ENCODE measurements around the gene HSP90AB1. TPM values are rescaled to one million over a fixed set of nuclear protein-coding genes. Genes with fewer than 3 reads are reported as not detected.

Gene HSP90AB1
- total RNA-seq, 2 experiments from 2014 or later = 2,366 to 2,390 TPM

DNA sequence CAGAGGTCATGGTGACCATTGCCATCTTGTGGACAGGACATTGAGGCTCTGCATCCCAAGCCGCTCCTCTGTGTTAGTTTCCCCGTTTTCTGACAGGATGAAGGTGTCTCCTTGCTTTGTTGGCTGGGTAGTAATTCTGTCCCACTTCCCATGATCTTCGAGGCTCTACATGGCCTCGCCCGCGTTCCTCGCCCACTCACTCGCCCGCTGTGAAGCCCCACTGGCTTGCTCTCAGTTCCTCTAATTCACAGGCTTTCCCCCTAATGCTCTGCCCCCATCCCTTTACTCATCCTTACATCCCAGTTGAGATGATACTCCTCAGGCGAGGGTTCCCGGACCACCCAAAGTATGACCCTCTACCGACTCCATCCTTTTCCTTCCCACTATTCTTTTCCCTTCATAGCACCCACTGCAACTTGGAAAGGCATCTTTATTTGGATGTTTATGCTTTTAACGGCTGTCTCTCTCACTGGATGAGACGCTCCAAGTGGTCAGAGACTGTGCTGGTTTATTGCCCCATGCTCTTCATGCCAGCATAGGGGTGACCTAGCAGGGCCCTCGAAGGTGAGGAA, 10.9 kb downstream of the HSP90AB1 start:
- ChIA-PET POLR2A (interaction anchor here (3.7 kb wide), 1 partner anchor 11 kb away, joined by 92 read pairs; the partner anchor contains the start of gene HSP90AB1), CTCF (interaction anchor here (1.3 to 2.3 kb wide), 5 partner anchors 10 to 85 kb away, joined by 3 to 22 read pairs (median 8); partner anchors contain the start of gene HSP90AB1)

- POLR2A ChIA-PET = no interaction called here
- CTCF ChIA-PET = interaction anchor here (2.3 kb wide), 1 partner anchor 11 kb away, joined by 22 read pairs; the partner anchor contains the start of gene HSP90AB1
Measured at GRCh38 chr6:44258325-44258863, 11.5 kb downstream of the HSP90AB1 start.

DNA sequence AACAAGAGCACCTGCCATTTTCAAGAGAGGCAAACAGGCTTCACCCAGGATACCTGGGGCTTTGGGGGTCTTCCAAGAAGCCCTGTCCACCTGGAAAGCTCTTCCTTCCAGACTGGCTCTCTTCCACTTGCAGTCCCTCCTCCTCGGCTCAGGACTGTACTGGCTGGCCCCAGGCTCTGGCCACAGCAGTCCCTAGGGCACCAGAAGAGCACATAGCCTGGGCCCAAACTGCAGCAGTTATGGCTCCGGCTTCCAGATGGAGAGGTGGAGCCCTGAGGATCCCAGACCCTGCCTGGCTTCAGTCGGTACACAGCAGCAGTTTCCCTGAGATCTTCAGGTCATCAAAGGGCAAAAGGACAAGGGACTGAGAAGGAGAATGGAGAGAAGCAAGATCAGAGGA, 12.0 kb downstream of the HSP90AB1 start:
- CTCF ChIA-PET = no interaction called here
- POLR2A ChIA-PET = no interaction called here

GRCh38 chr6:44260011-44260410, 13.1 kb downstream of the HSP90AB1 start:
- ChIA-PET CTCF (no interaction called here), POLR2A (no interaction called here)

- ChIA-PET CTCF (interaction anchor here (1.3 kb wide), 1 partner anchor 15 kb away, joined by 3 read pairs; no protein-coding TSS in a partner anchor), POLR2A (no interaction called here)
Measured at GRCh38 chr6:44260451-44261297, 13.8 kb downstream of the HSP90AB1 start.

- ChIA-PET POLR2A (interaction anchor here (3.6 kb wide), 1 partner anchor 14 kb away, joined by 50 read pairs; the partner anchor contains the start of gene HSP90AB1), CTCF (interaction anchor here (0.6 to 2.0 kb wide), 5 partner anchors 14 to 179 kb away, joined by 3 to 7 read pairs (median 5); partner anchors contain the start of gene HSP90AB1)
Measured at GRCh38 chr6:44261581-44261980, 14.7 kb downstream of the HSP90AB1 start.

DNA sequence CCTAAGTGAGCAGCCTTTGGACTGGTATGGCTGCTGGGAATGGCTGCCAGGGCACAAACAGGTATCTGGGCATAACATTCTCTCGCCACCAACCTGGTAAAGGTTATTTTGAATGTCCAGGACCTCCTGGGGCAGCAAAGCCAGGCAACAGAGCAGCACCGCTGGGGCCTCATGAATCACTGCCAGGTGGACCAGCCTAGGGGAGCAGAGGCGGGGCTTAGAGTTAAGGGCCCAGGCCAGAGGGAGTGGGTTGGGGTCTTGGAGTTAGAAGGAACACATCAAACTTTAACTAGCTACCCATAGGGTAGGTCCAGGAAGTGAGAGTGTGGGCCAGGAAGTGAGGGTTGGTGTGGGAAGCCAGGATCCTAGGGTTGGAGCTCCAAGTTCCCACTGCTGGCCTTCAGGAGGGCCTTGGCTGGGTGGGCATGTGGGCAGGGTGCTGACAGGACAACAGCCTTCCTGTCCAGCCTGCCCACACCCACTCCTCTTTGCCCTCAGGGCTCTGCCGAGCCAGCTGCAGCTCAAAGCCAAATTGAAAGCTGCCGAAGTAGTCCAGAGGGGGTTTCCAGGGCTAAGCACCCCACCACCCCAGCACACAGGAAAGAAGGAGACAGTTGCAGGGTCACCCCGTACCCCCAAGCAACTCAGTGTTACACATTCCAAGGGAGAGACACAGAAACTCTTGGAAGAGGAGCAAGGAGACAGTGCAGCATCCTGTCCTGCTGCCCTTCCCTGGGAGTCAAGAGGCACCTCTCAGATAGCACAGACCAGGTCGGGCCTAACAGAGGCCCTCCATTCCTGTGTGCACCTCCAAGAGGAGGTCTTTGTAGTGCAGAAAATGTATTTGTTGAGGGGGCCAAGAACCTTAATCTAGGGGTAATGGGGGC, 15.8 kb downstream of the HSP90AB1 start:
- ChIA-PET CTCF (interaction anchor here (0.7 to 2.0 kb wide), 5 partner anchors 15 to 90 kb away, joined by 3 to 7 read pairs (median 5); partner anchors contain the start of gene HSP90AB1), POLR2A (interaction anchor here (3.6 kb wide), 1 partner anchor 15 kb away, joined by 50 read pairs; the partner anchor contains the start of gene HSP90AB1)

- CTCF ChIA-PET = interaction anchor here (0.7 to 6.0 kb wide), 12 partner anchors 9 to 167 kb away, joined by 3 to 64 read pairs (median 4); partner anchors contain the start of genes HSP90AB1 and SLC29A1
- POLR2A ChIA-PET = interaction anchor here (1.4 to 3.6 kb wide), 3 partner anchors 8 to 49 kb away, joined by 3 to 50 read pairs (median 9); partner anchors contain the start of genes AARS2 and HSP90AB1
Measured at GRCh38 chr6:44263354-44264100, 16.6 kb downstream of the HSP90AB1 start.

GRCh38 chr6:44264154-44265006, 17.5 kb downstream of the HSP90AB1 start:
- POLR2A ChIA-PET = interaction anchor here (0.7 to 3.6 kb wide), 4 partner anchors 9 to 48 kb away, joined by 3 to 50 read pairs (median 6); partner anchors contain the start of genes AARS2 and HSP90AB1
- CTCF ChIA-PET = interaction anchor here (0.7 to 6.0 kb wide), 10 partner anchors 10 to 168 kb away, joined by 3 to 64 read pairs (median 4); partner anchors contain the start of gene SLC29A1

DNA sequence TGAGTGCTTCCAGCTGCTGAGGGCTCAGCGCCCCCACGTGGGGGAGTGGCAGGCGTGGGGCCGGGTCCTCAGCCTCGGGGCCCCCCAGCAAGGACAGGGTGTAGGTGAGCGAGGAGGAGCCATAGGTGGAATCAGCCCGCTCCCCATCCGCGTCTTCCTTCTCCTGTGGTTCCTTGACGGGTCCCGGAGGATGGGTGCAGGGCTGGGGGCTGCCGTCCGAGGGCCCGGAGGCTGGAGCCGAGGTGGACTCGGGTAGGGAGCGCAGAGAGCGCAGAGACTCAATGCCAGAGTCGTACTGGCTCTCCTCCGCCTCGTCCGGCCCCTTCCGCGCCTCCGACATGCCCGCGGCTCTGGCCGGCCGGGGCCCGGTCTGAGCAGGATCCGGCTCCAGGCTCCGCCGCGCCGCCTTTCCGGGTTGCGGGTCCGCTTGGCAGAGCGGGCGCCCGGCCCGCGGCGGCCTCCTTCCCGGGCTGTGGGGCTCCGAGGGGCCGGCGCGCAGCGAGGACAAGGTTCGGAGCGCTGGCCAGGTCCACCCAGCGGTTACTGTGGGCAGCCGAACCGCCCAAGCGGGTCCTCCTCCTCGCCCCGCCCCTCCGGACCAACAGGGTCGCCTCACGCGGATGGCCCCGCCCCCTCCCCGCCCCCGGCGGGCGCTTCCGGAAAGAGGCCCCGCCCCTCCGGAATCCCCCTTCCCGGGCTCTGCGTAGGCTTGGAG, 18.3 kb downstream of the HSP90AB1 start, which contains the start of gene NFKBIE:
Gene NFKBIE, minus strand, starts transcription at position 545 of the 715 bp plus-strand sequence. Its CDS starts 205 bp downstream, at position 340.
- ChIA-PET CTCF (interaction anchor here (0.8 to 6.0 kb wide), 7 partner anchors 11 to 71 kb away, joined by 3 to 64 read pairs (median 4); partner anchors contain the start of gene SLC29A1), POLR2A (interaction anchor here (0.7 to 3.6 kb wide), 3 partner anchors 10 to 17 kb away, joined by 4 to 50 read pairs (median 9); partner anchors contain the start of gene HSP90AB1)

GRCh38 chr6:44265722-44266233, 18.9 kb downstream of the HSP90AB1 start:
- CTCF ChIA-PET = interaction anchor here (0.8 to 6.0 kb wide), 4 partner anchors 11 to 78 kb away, joined by 3 to 64 read pairs (median 16); partner anchors contain the start of gene SPATS1
- POLR2A ChIA-PET = no interaction called here

DNA sequence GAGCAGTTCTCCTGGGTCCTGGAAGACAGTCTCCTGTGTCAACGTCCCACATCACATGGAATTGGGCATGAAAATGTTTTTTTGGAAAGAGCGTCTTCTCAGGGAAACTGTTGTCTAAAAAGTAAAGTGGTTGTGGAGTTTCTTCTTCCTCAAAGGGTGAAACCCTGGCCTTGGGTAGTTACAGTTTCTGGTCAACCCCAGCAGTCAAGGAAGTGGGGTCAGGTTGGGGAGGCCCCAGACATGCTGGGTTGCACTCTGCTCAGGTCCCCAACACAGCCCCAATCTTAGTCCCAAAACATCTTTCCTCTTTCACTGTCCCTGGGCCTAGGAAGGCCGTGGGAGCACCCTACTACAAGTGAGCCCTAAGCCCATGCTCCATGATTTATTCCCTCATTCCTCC, 19.4 kb downstream of the HSP90AB1 start:
- ChIA-PET POLR2A (interaction anchor here (0.7 kb wide), 1 partner anchor 20 kb away, joined by 8 read pairs; no protein-coding TSS in a partner anchor), CTCF (interaction anchor here (0.6 to 6.0 kb wide), 6 partner anchors 9 to 792 kb away, joined by 3 to 64 read pairs (median 6); partner anchors contain the start of genes AARS2, SLC35B2 and SPATS1)

GRCh38 chr6:44267252-44267651, 20.4 kb downstream of the HSP90AB1 start:
- CTCF ChIA-PET = interaction anchor here (0.7 to 6.0 kb wide), 10 partner anchors 10 to 76 kb away, joined by 3 to 64 read pairs (median 7); partner anchors contain the start of genes AARS2, SLC35B2 and SPATS1
- POLR2A ChIA-PET = interaction anchor here (0.7 kb wide), 2 partner anchors 21 to 145 kb away, joined by 3 to 8 read pairs; no protein-coding TSS in a partner anchor

DNA sequence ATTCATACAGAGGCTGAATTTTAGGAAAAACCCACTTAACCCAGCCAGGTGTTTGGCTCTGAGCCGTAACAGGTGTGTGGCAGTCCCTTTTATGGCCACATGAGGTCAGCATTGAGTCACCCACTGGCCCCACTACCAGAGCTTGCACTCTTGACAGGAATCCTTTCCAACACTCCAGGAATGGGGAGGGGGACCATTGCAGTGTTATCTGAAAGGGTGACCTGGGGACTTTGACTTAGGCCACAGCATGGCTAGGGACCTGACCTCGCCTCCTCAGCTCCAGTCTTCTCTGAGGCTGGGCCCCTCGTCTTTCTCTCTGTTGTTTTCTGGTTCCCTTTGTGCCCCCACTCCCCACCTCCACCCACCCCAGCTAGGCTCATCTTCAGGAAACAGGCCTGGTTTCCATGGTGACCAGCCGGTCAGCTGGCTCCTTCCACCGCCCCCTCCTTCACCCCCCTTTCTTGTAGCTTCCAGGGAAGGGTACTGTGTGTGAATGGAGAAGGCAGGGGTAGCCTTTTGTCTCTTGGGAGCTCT, 21.3 kb downstream of the HSP90AB1 start:
- ChIA-PET CTCF (interaction anchor here (0.6 to 6.0 kb wide), 19 partner anchors 10 to 901 kb away, joined by 3 to 64 read pairs (median 6); partner anchors contain the start of genes AARS2, CDC5L and SPATS1), POLR2A (interaction anchor here (0.5 to 1.3 kb wide), 5 partner anchors 24 to 147 kb away, joined by 3 to 7 read pairs (median 3); partner anchors contain the start of gene AARS2)
